ENCODE measurements around the gene ARHGAP8.
"Not testable (repeated sequence)": the region's sequence is repeated elsewhere in the genome, so short reads cannot be mapped to it uniquely, and the experiment has no call there.

Gene ARHGAP8

GRCh38 chr22:44773082-44773481 lies 20.7 kb downstream of the ARHGAP8 start:
- ATAC-seq (no peak), DNase-seq (no peak)

GRCh38 chr22:44775862-44776261 lies 23.5 kb downstream of the ARHGAP8 start:
- ATAC-seq (no peak), DNase-seq (no peak)

- ATAC-seq (no peak), DNase-seq (no peak)
Measured at GRCh38 chr22:44776605-44777363, 24.4 kb downstream of the ARHGAP8 start.

GRCh38 chr22:44777364-44777755 lies 25.0 kb downstream of the ARHGAP8 start:
- DNase-seq (no peak), ATAC-seq (no peak)

GRCh38 chr22:44780876-44781449 lies 28.6 kb downstream of the ARHGAP8 start:
- no peak for ATAC-seq

GRCh38 chr22:44782363-44782963 lies 30.1 kb downstream of the ARHGAP8 start:
- no peak for DNase-seq

More at GRCh38 chr22:44780876-44781449, 28.6 kb downstream of the ARHGAP8 start:
- no peak for DNase-seq

GRCh38 chr22:44783091-44783490 lies 30.7 kb downstream of the ARHGAP8 start:
- ATAC-seq (no peak), DNase-seq (no peak)

More at GRCh38 chr22:44782363-44782963, 30.1 kb downstream of the ARHGAP8 start:
- no peak for ATAC-seq

- DNase-seq, result no peak
- ATAC-seq, result no peak
Measured at GRCh38 chr22:44783581-44783980, 31.2 kb downstream of the ARHGAP8 start.

- no peak for ATAC-seq
- no peak for DNase-seq
Measured at GRCh38 chr22:44786136-44786535, 33.8 kb downstream of the ARHGAP8 start.

- ATAC-seq (no peak), DNase-seq (no peak)
Measured at GRCh38 chr22:44786610-44787009, 34.2 kb downstream of the ARHGAP8 start.

GRCh38 chr22:44787832-44788231 lies 35.5 kb downstream of the ARHGAP8 start:
- ATAC-seq (no peak), DNase-seq (no peak)

- DNase-seq (no peak), ATAC-seq (no peak)
Measured at GRCh38 chr22:44793106-44793505, 40.7 kb downstream of the ARHGAP8 start.

GRCh38 chr22:44793506-44794172 lies 41.3 kb downstream of the ARHGAP8 start:
- DNase-seq (no peak), ATAC-seq (no peak)

GRCh38 chr22:44795701-44796630 lies 43.6 kb downstream of the ARHGAP8 start:
- no peak for ATAC-seq
- no peak for DNase-seq

- no peak for DNase-seq
- ATAC-seq, result no peak
Measured at GRCh38 chr22:44797181-44797725, 44.9 kb downstream of the ARHGAP8 start.

GRCh38 chr22:44799077-44799945 lies 46.9 kb downstream of the ARHGAP8 start:
- ATAC-seq (no peak), DNase-seq (no peak)

GRCh38 chr22:44799946-44800634 lies 47.7 kb downstream of the ARHGAP8 start:
- not testable (repeated sequence) for DNase-seq, ATAC-seq

- ATAC-seq, result no peak
Measured at GRCh38 chr22:44801476-44801875, 49.1 kb downstream of the ARHGAP8 start.

GRCh38 chr22:44802071-44802700 lies 49.8 kb downstream of the ARHGAP8 start:
- DNase-seq (no peak), ATAC-seq (peak; percentile 17)

More at GRCh38 chr22:44801476-44801875, 49.1 kb downstream of the ARHGAP8 start:
- DNase-seq, result no peak
